H9 (cell line): ENCODE measurements around the gene IPO13. TPM values are rescaled to one million over a fixed set of nuclear protein-coding genes. Genes with fewer than 3 reads are reported as not detected.

Experiments used
- DNase-seq: peaks from one replicate; pipeline ENCODE4 v3.0.0-alpha.2; 2017
- H2AFZ ChIP-seq: one replicate; pipeline ENCODE4 v1.6.1; 2013; ENCODE audit warnings: mild to moderate bottlenecking, low read length, control low read depth, moderate library complexity
- H2AK5ac ChIP-seq: 2 replicates; pipeline ENCODE4 v1.6.1; 2013; ENCODE audit warnings: low read length, control low read depth, mixed read lengths; ENCODE audit not compliant: insufficient read length
- H2BK120ac ChIP-seq: one replicate; pipeline ENCODE4 v1.6.1; 2013; ENCODE audit warnings: low read depth, mild to moderate bottlenecking, low read length, control low read depth, inconsistent platforms; ENCODE audit not compliant: poor library complexity, severe bottlenecking
- H2BK12ac ChIP-seq: 2 replicates; pipeline ENCODE4 v1.6.1; 2013; ENCODE audit warnings: low read length, control low read depth, mixed read lengths, low read depth; ENCODE audit not compliant: insufficient read length
- H2BK15ac ChIP-seq: 2 replicates; pipeline ENCODE4 v1.6.1; 2013; ENCODE audit warnings: low read depth, low read length, control low read depth
- H2BK20ac ChIP-seq: one replicate; pipeline ENCODE4 v1.6.1; 2013; ENCODE audit warnings: low read depth, mild to moderate bottlenecking, low read length, control low read depth, inconsistent platforms; ENCODE audit not compliant: poor library complexity, severe bottlenecking
- H2BK5ac ChIP-seq: 2 replicates; pipeline ENCODE4 v1.6.1; 2013; ENCODE audit warnings: low read length, control low read depth, mixed read lengths; ENCODE audit not compliant: insufficient read length
- H3K14ac ChIP-seq: 2 replicates; pipeline ENCODE4 v1.6.1; 2013; ENCODE audit warnings: low read length, control low read depth; ENCODE audit not compliant: insufficient read depth
- H3K18ac ChIP-seq: 2 replicates; pipeline ENCODE4 v1.6.1; 2013; ENCODE audit warnings: low read depth, mild to moderate bottlenecking, mixed read lengths, low read length, control low read depth; ENCODE audit not compliant: insufficient read length
- H3K23ac ChIP-seq: 2 replicates; pipeline ENCODE4 v1.6.1; 2013; ENCODE audit warnings: low read length, control low read depth, mixed read lengths, low read depth; ENCODE audit not compliant: insufficient read length
- H3K23me2 ChIP-seq: 2 replicates; pipeline ENCODE4 v1.6.1; 2013; ENCODE audit warnings: low read depth, mild to moderate bottlenecking, mixed read lengths, low read length, control low read depth; ENCODE audit not compliant: insufficient read length, poor library complexity, severe bottlenecking
- H3K27ac ChIP-seq: 2 replicates; pipeline ENCODE4 v1.5.1; 2013; ENCODE audit warnings: low read length, control low read depth, mixed read lengths, low read depth; ENCODE audit not compliant: insufficient read length
- H3K27me3 ChIP-seq: 2 replicates; pipeline ENCODE4 v1.6.1; 2013; ENCODE audit warnings: low read length, control low read depth, inconsistent platforms; ENCODE audit not compliant: insufficient read depth
- H3K4ac ChIP-seq: 2 replicates; pipeline ENCODE4 v1.6.1; 2013; ENCODE audit warnings: low read depth, mild to moderate bottlenecking, control low read depth, inconsistent platforms, low read length, moderate library complexity
- H3K4me1 ChIP-seq: 2 replicates; pipeline ENCODE4 v1.6.1; 2013; ENCODE audit warnings: low read length, control low read depth, inconsistent platforms; ENCODE audit not compliant: insufficient read depth
- H3K4me2 ChIP-seq: 2 replicates; pipeline ENCODE4 v1.6.1; 2013; ENCODE audit warnings: low read length, control low read depth, mixed read lengths; ENCODE audit not compliant: insufficient read length, insufficient read depth
- H3K56ac ChIP-seq: 2 replicates; pipeline ENCODE4 v1.6.1; 2013; ENCODE audit warnings: low read depth, mild to moderate bottlenecking, mixed read lengths, low read length, control low read depth; ENCODE audit not compliant: insufficient read length
- H3K79me1 ChIP-seq: 2 replicates; pipeline ENCODE4 v1.6.1; 2013; ENCODE audit warnings: low read depth, mild to moderate bottlenecking, moderate library complexity, low read length, control low read depth, inconsistent platforms; ENCODE audit not compliant: insufficient read depth, poor library complexity, severe bottlenecking
- H3K79me2 ChIP-seq: 2 replicates; pipeline ENCODE4 v1.6.1; 2013; ENCODE audit warnings: low read length, control low read depth, inconsistent platforms; ENCODE audit not compliant: insufficient read depth
- H3K9ac ChIP-seq: 2 replicates; pipeline ENCODE4 v1.6.1; 2013; ENCODE audit warnings: low read length, control low read depth, mixed read lengths; ENCODE audit not compliant: insufficient read length; ENCODE audit errors: extremely low read depth
- H3K9me3 ChIP-seq: one replicate; pipeline ENCODE4 v1.6.1; 2013; ENCODE audit warnings: low read depth, low read length, inconsistent platforms; ENCODE audit not compliant: control insufficient read depth
- H3T11ph ChIP-seq: one replicate; pipeline ENCODE4 v1.6.1; 2013; ENCODE audit warnings: mild to moderate bottlenecking, low read length, control low read depth, inconsistent platforms
- H4K20me1 ChIP-seq: one replicate; pipeline ENCODE4 v1.6.1; 2013; ENCODE audit not compliant: control insufficient read depth, insufficient read length, insufficient read depth
- H4K5ac ChIP-seq: 2 replicates; pipeline ENCODE4 v1.6.1; 2013; ENCODE audit warnings: low read depth, mild to moderate bottlenecking, mixed read lengths, low read length, control low read depth; ENCODE audit not compliant: insufficient read length
- H4K8ac ChIP-seq: replicated peaks from 2 replicates; pipeline ENCODE4 v1.6.1; 2013; ENCODE audit warnings: low read length, control low read depth, mixed read lengths, low read depth; ENCODE audit not compliant: insufficient read length
- H4K91ac ChIP-seq: 2 replicates; pipeline ENCODE4 v1.6.1; 2013; ENCODE audit warnings: low read depth, mild to moderate bottlenecking, moderate library complexity, mixed read lengths, low read length, control low read depth; ENCODE audit not compliant: insufficient read length
- H3K27ac Mint-ChIP-seq, 3 experiments: 2 replicates in 2 of 3; 3 replicates in 1 of 3; pipeline ENCODE4 v1.8.0; 2020 to 2021; ENCODE audit warnings: mixed read lengths in 3 of 3, mild to moderate bottlenecking in 1 of 3, moderate library complexity in 1 of 3
- H3K27me3 Mint-ChIP-seq: 2 replicates; pipeline ENCODE4 v1.8.0; 2021; ENCODE audit warnings: low read depth, mild to moderate bottlenecking, moderate library complexity, mixed read lengths
- H3K36me3 Mint-ChIP-seq, 3 experiments: 2 replicates in 2 of 3; 3 replicates in 1 of 3; pipeline ENCODE4 v1.8.0; 2020 to 2021; ENCODE audit warnings: low read depth in 3 of 3, mixed read lengths in 3 of 3; ENCODE audit not compliant: insufficient read depth in 1 of 3
- H3K4me1 Mint-ChIP-seq, 2 experiments: 2 replicates each; pipeline ENCODE4 v1.8.0; 2020; ENCODE audit warnings: mixed read lengths in 2 of 2
- H3K4me3 Mint-ChIP-seq, 2 experiments: 2 replicates in 1 of 2; 3 replicates in 1 of 2; pipeline ENCODE4 v1.8.0; 2020 to 2021; ENCODE audit warnings: mild to moderate bottlenecking in 2 of 2, mixed read lengths in 2 of 2, moderate library complexity in 1 of 2
- H3K9me3 Mint-ChIP-seq, 2 experiments: 2 replicates in 1 of 2; 3 replicates in 1 of 2; pipeline ENCODE4 v1.8.0; 2020; ENCODE audit warnings: mild to moderate bottlenecking in 2 of 2, mixed read lengths in 2 of 2, moderate library complexity in 1 of 2
- CTCF ChIP-seq: fragments of 200-600 bp; sonication (generic); conservative IDR thresholded peaks from 3 replicates; pipeline ENCODE4 v1.8.0; 2021; ENCODE audit warnings: antibody characterized with exemption, mild to moderate bottlenecking
- WGBS: extraction: QIAGEN DNeasy Blood & Tissue Kit; methylation state at CpG from one replicate; pipeline ENCODE4 v1.1.7; 2013; ENCODE audit warnings: missing lambda C conversion rate, low lambda C conversion rate, mixed read lengths; ENCODE audit not compliant: insufficient read length; ENCODE audit errors: extremely low coverage; 5-methylcytosine and 5-hydroxymethylcytosine counted together
- total RNA-seq: library from RNA; stranded (reverse); gene quantifications from 2 replicates; pipeline ENCODE4 v1.2.1, GENCODE V29; 2021

The IPO13 gene
- total RNA-seq, 1 experiment from 2014 or later = 24.5 TPM

- Histone ChIP-seq H3K23ac (no peak overlapping the region), H3K4me1 (peaks cover 8% of the 10 kb centered on the region; the same call in 1 of the 2 replicates), H3K18ac (no peak overlapping the region), H4K5ac (no peak overlapping the region), H2AFZ (no peak overlapping the region), H2AK5ac (no peak overlapping the region), H2BK12ac (no peak overlapping the region), H2BK15ac (no peak overlapping the region), H3K79me2 (peaks cover 3% of the 10 kb centered on the region; the same call in 1 of the 2 replicates), H3K27ac (no peak overlapping the region), H4K8ac (no peak overlapping the region), H2BK20ac (no peak overlapping the region), H2BK120ac (no peak overlapping the region), H3K9ac (no peak overlapping the region), H3K56ac (no peak overlapping the region), H3K9me3 (no peaks in the 10 kb centered on the region), H3K23me2 (peaks cover 23% of the 10 kb centered on the region), H4K20me1 (no peaks in the 10 kb centered on the region), H3T11ph (no peak overlapping the region), H3K79me1 (peaks cover 6% of the 10 kb centered on the region), H2BK5ac (no peak overlapping the region), H3K4me2 (peak overlapping the region; percentile 62), H4K91ac (no peak overlapping the region), H3K4ac (no peak overlapping the region), H3K14ac (no peak overlapping the region), H3K27me3 (no peaks in the 10 kb centered on the region)
- Mint-ChIP-seq H3K27ac (no peak overlapping the region; a peak in 1 of 7 replicates), H3K36me3 (peaks cover 19 to 44% (median 43%) of the 10 kb centered on the region in 3 experiments; a peak in 6 of 7 replicates), H3K4me1 (peaks cover 36 to 41% of the 10 kb centered on the region in 2 experiments), H3K4me3 (peak overlapping the region; percentile 89 to 95), H3K9me3 (no peaks in the 10 kb centered on the region; a peak in 1 of 5 replicates), H3K27me3 (no peaks in the 10 kb centered on the region)
- no peak for DNase-seq
- no peak for TF ChIP-seq CTCF
- no CpG with 5 or more reads among the region's 9 CpGs for WGBS
Observed at GRCh38 chr1:43977376-43978263, 30.9 kb downstream of the IPO13 start.
